Measurements from ENCODE around the gene TRIM66. TPM values are rescaled to one million over a fixed set of nuclear protein-coding genes. Genes with fewer than 3 reads are reported as not detected.

TRIM66 gene
- total and polyA plus RNA-seq, 10 of the 15 experiments (the other 5 are each of a cell fraction or from before 2014, with no cell fraction given) = 1.7 to 14.5 (median 7.4) TPM

GRCh38 chr11:8717544-8717875, 35.0 kb upstream of the TRIM66 start:
- no peaks in the 10 kb centered on the region for H3K79me2 ChIP-seq (ENCODE audit: control insufficient read depth, insufficient read depth, low read length)
- no TSS peak for BruUV-seq (replicated peaks)
- no peaks in the 10 kb centered on the region for H3K27me3 ChIP-seq (replicated peaks in 1 of 2; ENCODE audit: control insufficient read depth in 2 of 2, insufficient read depth in 2 of 2, low read length in 1 of 2)
- peaks cover 6% of the 10 kb centered on the region for H3K4me1 ChIP-seq (ENCODE audit: control insufficient read depth, insufficient read depth, low read length)
- TF ChIP-seq GABPA (IDR thresholded peaks at IDR 0.05; ENCODE audit: low read depth) = peak; percentile 46; the same call in 1 of the 2 replicates
- TF ChIP-seq HDAC2 (IDR thresholded peaks at IDR 0.05) = no peak
- TF ChIP-seq EGR1 (IDR thresholded peaks at IDR 0.05; ENCODE audit: borderline replicate concordance in 1 of 2, low read depth in 2 of 2, low read length in 2 of 2) = peak in 1 of 2 experiments; percentile 47; a peak in 1 of 3 replicates
- 0 out of 2 replicates have a peak, but pooled peaks have one; percentile 18 for TF ChIP-seq IKZF1 (conservative IDR thresholded peaks at IDR 0.05)
- H3K4me3 ChIP-seq = no peak overlapping the region
- intact Hi-C loops (cut with micrococcal nuclease; ENCODE audit: unreplicated experiment) = no loop called here
- no peaks in the 10 kb centered on the region for H4K20me1 ChIP-seq (ENCODE audit: control insufficient read depth, insufficient read depth)
- H3K36me3 ChIP-seq (ENCODE audit: control insufficient read depth in 2 of 2, insufficient read depth in 2 of 2, low read length in 1 of 2) = no peaks in the 10 kb centered on the region
- SMC1A ChIA-PET (ENCODE audit: uncharacterized antibody, unreplicated experiment) = no interaction called here
- DNase-seq (ENCODE audit: low read depth, low spot score) (no peak), FAIRE-seq (no peak), ATAC-seq (peak; percentile 40; the same call in 2 of the 3 replicates)
- POLR2A ChIA-PET = no interaction called here
- RAD21 ChIA-PET (ENCODE audit: unreplicated experiment) = no interaction called here
- in situ Hi-C loops (cut with MboI) = no loop called here
- peak overlapping the region; percentile 75 for H2AFZ ChIP-seq (ENCODE audit: control insufficient read depth, low read depth, low read length)
- WGBS (ENCODE audit: insufficient coverage, insufficient replicate concordance, low lambda C conversion rate, missing lambda C conversion rate) = 64% methylated on average over 9 of the region's 9 CpGs
- CTCF ChIA-PET = no interaction called here
- H3K9me3 ChIP-seq (replicated peaks; ENCODE audit: control insufficient read depth, insufficient read depth, low read length) = no peaks in the 10 kb centered on the region
- H3K4me2 ChIP-seq (ENCODE audit: control insufficient read depth, insufficient read depth) = no peak overlapping the region
- no peak overlapping the region for H3K27ac ChIP-seq (ENCODE audit: control insufficient read depth, insufficient read depth)
- no peak overlapping the region for H3K9ac ChIP-seq (ENCODE audit: control insufficient read depth, insufficient read depth, low read length)

- intact Hi-C loops (cut with micrococcal nuclease; ENCODE audit: unreplicated experiment) = no loop called here
- POLR2A ChIA-PET = interaction anchor here (1.1 kb wide), 1 partner anchor 95 kb away, joined by 5 read pairs; a partner anchor contains a TSS
- CTCF ChIA-PET = no interaction called here
- Histone ChIP-seq H3K36me3 (ENCODE audit: control insufficient read depth in 2 of 2, insufficient read depth in 2 of 2, low read length in 1 of 2) (no peaks in the 10 kb centered on the region), H3K4me2 (ENCODE audit: control insufficient read depth, insufficient read depth) (no peak overlapping the region), H2AFZ (ENCODE audit: control insufficient read depth, low read depth, low read length) (no peak overlapping the region), H4K20me1 (ENCODE audit: control insufficient read depth, insufficient read depth) (no peaks in the 10 kb centered on the region), H3K4me3 (no peak overlapping the region), H3K27ac (ENCODE audit: control insufficient read depth, insufficient read depth) (no peak overlapping the region), H3K9ac (ENCODE audit: control insufficient read depth, insufficient read depth, low read length) (no peak overlapping the region), H3K4me1 (ENCODE audit: control insufficient read depth, insufficient read depth, low read length) (peaks cover 6% of the 10 kb centered on the region), H3K27me3 (replicated peaks in 1 of 2; ENCODE audit: control insufficient read depth in 2 of 2, insufficient read depth in 2 of 2, low read length in 1 of 2) (no peaks in the 10 kb centered on the region), H3K79me2 (ENCODE audit: control insufficient read depth, insufficient read depth, low read length) (no peaks in the 10 kb centered on the region), H3K9me3 (replicated peaks; ENCODE audit: control insufficient read depth, insufficient read depth, low read length) (no peaks in the 10 kb centered on the region)
- ATAC-seq (no peak), DNase-seq (ENCODE audit: low read depth, low spot score) (no peak), FAIRE-seq (no peak)
- RAD21 ChIA-PET (ENCODE audit: unreplicated experiment) = no interaction called here
- in situ Hi-C loops (cut with MboI) = no loop called here
- SMC1A ChIA-PET (ENCODE audit: uncharacterized antibody, unreplicated experiment) = no interaction called here
- WGBS (ENCODE audit: insufficient coverage, insufficient replicate concordance, low lambda C conversion rate, missing lambda C conversion rate) = 89% methylated on average over 12 of the region's 15 CpGs
- no TSS peak for BruUV-seq (replicated peaks)
- TF ChIP-seq ZNF274 (IDR thresholded peaks at IDR 0.05; ENCODE audit: insufficient read depth, insufficient read length) (no peak), ZNF592 (IDR thresholded peaks at IDR 0.05) (no peak), POLR2A (IDR thresholded peaks at IDR 0.05; ENCODE audit: low read depth, low read length) (no peak), IKZF2 (IDR thresholded peaks at IDR 0.05) (no peak), ZNF24 (IDR thresholded peaks at IDR 0.05) (no peak), LARP7 (IDR thresholded peaks at IDR 0.05) (no peak)
These were observed 33.0 kb upstream of the TRIM66 start for GRCh38 chr11:8715501-8715900.

Measured in GM12878 (cell line).